ENCODE results near the gene TSR3.

The TSR3 gene

GRCh38 chr16:1375741-1376410 lies 24.2 kb upstream of the TSR3 start:
- peaks cover 12% of the 10 kb centered on the region for H3K4me1 ChIP-seq (ENCODE audit: insufficient read depth, low read length)
- no peak overlapping the region for H3K4me3 ChIP-seq (ENCODE audit: low read depth in 1 of 2, low read length in 2 of 2)
- no peak overlapping the region for H3K27ac ChIP-seq (ENCODE audit: low read depth, low read length)
- H3K9me3 ChIP-seq (ENCODE audit: low read length): no peaks in the 10 kb centered on the region
- H3K36me3 ChIP-seq (ENCODE audit: insufficient read depth, low read length): peaks cover 15% of the 10 kb centered on the region
- H3K27me3 ChIP-seq (ENCODE audit: control insufficient read depth in 1 of 2, insufficient read depth in 2 of 2, low read length in 2 of 2): no peaks in the 10 kb centered on the region
- H3K9ac ChIP-seq (ENCODE audit: low read length): no peak overlapping the region

- Histone ChIP-seq H3K4me3 (ENCODE audit: low read depth in 1 of 2, low read length in 2 of 2) (no peak overlapping the region), H3K4me1 (ENCODE audit: insufficient read depth, low read length) (peaks cover 12% of the 10 kb centered on the region), H3K9me3 (ENCODE audit: low read length) (no peaks in the 10 kb centered on the region), H3K27me3 (ENCODE audit: control insufficient read depth in 1 of 2, insufficient read depth in 2 of 2, low read length in 2 of 2) (no peaks in the 10 kb centered on the region), H3K9ac (ENCODE audit: low read length) (no peak overlapping the region), H3K27ac (ENCODE audit: low read depth, low read length) (no peak overlapping the region), H3K36me3 (ENCODE audit: insufficient read depth, low read length) (peaks cover 13% of the 10 kb centered on the region)
Measured at GRCh38 chr16:1375298-1375640, 23.6 kb upstream of the TSR3 start.

- no peak overlapping the region for H3K27ac ChIP-seq (ENCODE audit: low read depth, low read length)
- H3K4me1 ChIP-seq (ENCODE audit: insufficient read depth, low read length): peaks cover 12% of the 10 kb centered on the region
- peaks cover 18% of the 10 kb centered on the region for H3K36me3 ChIP-seq (ENCODE audit: insufficient read depth, low read length)
- no peak overlapping the region for H3K4me3 ChIP-seq (ENCODE audit: low read depth in 1 of 2, low read length in 2 of 2)
- H3K9ac ChIP-seq (ENCODE audit: low read length): no peak overlapping the region
- H3K27me3 ChIP-seq (ENCODE audit: control insufficient read depth in 1 of 2, insufficient read depth in 2 of 2, low read length in 2 of 2): no peaks in the 10 kb centered on the region
- no peaks in the 10 kb centered on the region for H3K9me3 ChIP-seq (ENCODE audit: low read length)
Measured at GRCh38 chr16:1374418-1375297, 23.0 kb upstream of the TSR3 start.

- Histone ChIP-seq H3K36me3 (ENCODE audit: insufficient read depth, low read length) (peaks cover 18% of the 10 kb centered on the region), H3K27ac (ENCODE audit: low read depth, low read length) (no peak overlapping the region), H3K4me1 (ENCODE audit: insufficient read depth, low read length) (no peaks in the 10 kb centered on the region), H3K27me3 (ENCODE audit: control insufficient read depth in 1 of 2, insufficient read depth in 2 of 2, low read length in 2 of 2) (no peaks in the 10 kb centered on the region), H3K4me3 (ENCODE audit: low read depth in 1 of 2, low read length in 2 of 2) (no peak overlapping the region), H3K9ac (ENCODE audit: low read length) (no peak overlapping the region), H3K9me3 (ENCODE audit: low read length) (no peaks in the 10 kb centered on the region)
Measured at GRCh38 chr16:1372292-1372950, 20.7 kb upstream of the TSR3 start.

- H3K27me3 ChIP-seq (ENCODE audit: control insufficient read depth in 1 of 2, insufficient read depth in 2 of 2, low read length in 2 of 2): no peaks in the 10 kb centered on the region
- no peak overlapping the region for H3K9ac ChIP-seq (ENCODE audit: low read length)
- H3K36me3 ChIP-seq (ENCODE audit: insufficient read depth, low read length): peaks cover 22% of the 10 kb centered on the region
- H3K4me3 ChIP-seq (ENCODE audit: low read depth in 1 of 2, low read length in 2 of 2): no peak overlapping the region
- no peaks in the 10 kb centered on the region for H3K4me1 ChIP-seq (ENCODE audit: insufficient read depth, low read length)
- H3K27ac ChIP-seq (ENCODE audit: low read depth, low read length): no peak overlapping the region
- H3K9me3 ChIP-seq (ENCODE audit: low read length): no peaks in the 10 kb centered on the region
Measured at GRCh38 chr16:1371054-1371978, 19.6 kb upstream of the TSR3 start.

GRCh38 chr16:1367486-1368174 lies 16.0 kb upstream of the TSR3 start:
- H3K9ac ChIP-seq (ENCODE audit: low read length): no peak overlapping the region
- H3K4me1 ChIP-seq (ENCODE audit: insufficient read depth, low read length): no peaks in the 10 kb centered on the region
- H3K4me3 ChIP-seq (ENCODE audit: low read depth in 1 of 2, low read length in 2 of 2): no peak overlapping the region
- no peaks in the 10 kb centered on the region for H3K9me3 ChIP-seq (ENCODE audit: low read length)
- no peak overlapping the region for H3K27ac ChIP-seq (ENCODE audit: low read depth, low read length)
- no peaks in the 10 kb centered on the region for H3K27me3 ChIP-seq (ENCODE audit: control insufficient read depth in 1 of 2, insufficient read depth in 2 of 2, low read length in 2 of 2)
- peaks cover 39% of the 10 kb centered on the region for H3K36me3 ChIP-seq (ENCODE audit: insufficient read depth, low read length)

GRCh38 chr16:1366712-1367299 lies 15.1 kb upstream of the TSR3 start:
- no peak overlapping the region for H3K4me3 ChIP-seq (ENCODE audit: low read depth in 1 of 2, low read length in 2 of 2)
- no peaks in the 10 kb centered on the region for H3K9me3 ChIP-seq (ENCODE audit: low read length)
- H3K36me3 ChIP-seq (ENCODE audit: insufficient read depth, low read length): peaks cover 45% of the 10 kb centered on the region
- H3K27ac ChIP-seq (ENCODE audit: low read depth, low read length): no peak overlapping the region
- no peak overlapping the region for H3K9ac ChIP-seq (ENCODE audit: low read length)
- H3K27me3 ChIP-seq (ENCODE audit: control insufficient read depth in 1 of 2, insufficient read depth in 2 of 2, low read length in 2 of 2): no peaks in the 10 kb centered on the region
- no peaks in the 10 kb centered on the region for H3K4me1 ChIP-seq (ENCODE audit: insufficient read depth, low read length)

GRCh38 chr16:1366060-1366711 lies 14.5 kb upstream of the TSR3 start:
- Histone ChIP-seq H3K27me3 (ENCODE audit: control insufficient read depth in 1 of 2, insufficient read depth in 2 of 2, low read length in 2 of 2) (no peaks in the 10 kb centered on the region), H3K36me3 (ENCODE audit: insufficient read depth, low read length) (peaks cover 45% of the 10 kb centered on the region), H3K4me1 (ENCODE audit: insufficient read depth, low read length) (no peaks in the 10 kb centered on the region)

GRCh38 chr16:1364510-1364909 lies 12.8 kb upstream of the TSR3 start:
- H3K4me3 ChIP-seq (ENCODE audit: low read depth in 1 of 2, low read length in 2 of 2): no peak overlapping the region
- H3K36me3 ChIP-seq (ENCODE audit: insufficient read depth, low read length): peaks cover 39% of the 10 kb centered on the region
- H3K27ac ChIP-seq (ENCODE audit: low read depth, low read length): no peak overlapping the region
- H3K27me3 ChIP-seq (ENCODE audit: control insufficient read depth in 1 of 2, insufficient read depth in 2 of 2, low read length in 2 of 2): no peaks in the 10 kb centered on the region
- H3K4me1 ChIP-seq (ENCODE audit: insufficient read depth, low read length): no peaks in the 10 kb centered on the region
- H3K9me3 ChIP-seq (ENCODE audit: low read length): no peaks in the 10 kb centered on the region
- H3K9ac ChIP-seq (ENCODE audit: low read length): no peak overlapping the region

More at GRCh38 chr16:1366060-1366711, 14.5 kb upstream of the TSR3 start:
- H3K9ac ChIP-seq (ENCODE audit: low read length): no peak overlapping the region
- no peak overlapping the region for H3K4me3 ChIP-seq (ENCODE audit: low read depth in 1 of 2, low read length in 2 of 2)
- no peaks in the 10 kb centered on the region for H3K9me3 ChIP-seq (ENCODE audit: low read length)
- no peak overlapping the region for H3K27ac ChIP-seq (ENCODE audit: low read depth, low read length)

GRCh38 chr16:1363501-1364041 lies 11.9 kb upstream of the TSR3 start:
- H3K9ac ChIP-seq (ENCODE audit: low read length): no peak overlapping the region
- H3K27ac ChIP-seq (ENCODE audit: low read depth, low read length): no peak overlapping the region
- no peak overlapping the region for H3K4me3 ChIP-seq (ENCODE audit: low read depth in 1 of 2, low read length in 2 of 2)
- no peaks in the 10 kb centered on the region for H3K9me3 ChIP-seq (ENCODE audit: low read length)
- H3K36me3 ChIP-seq (ENCODE audit: insufficient read depth, low read length): peaks cover 44% of the 10 kb centered on the region
- no peaks in the 10 kb centered on the region for H3K4me1 ChIP-seq (ENCODE audit: insufficient read depth, low read length)
- H3K27me3 ChIP-seq (ENCODE audit: control insufficient read depth in 1 of 2, insufficient read depth in 2 of 2, low read length in 2 of 2): no peaks in the 10 kb centered on the region
